HS-27A (cell line): ENCODE measurements around the gene KLHL34.
A peak's percentile ranks its signal among the peaks of the same experiment; 100 is the strongest.

ENCODE experiments used
- DNase-seq: peaks from one replicate; pipeline ENCODE4 v3.0.0-alpha.2; 2012; ENCODE audit warnings: low read depth, missing footprints

KLHL34 gene

DNA sequence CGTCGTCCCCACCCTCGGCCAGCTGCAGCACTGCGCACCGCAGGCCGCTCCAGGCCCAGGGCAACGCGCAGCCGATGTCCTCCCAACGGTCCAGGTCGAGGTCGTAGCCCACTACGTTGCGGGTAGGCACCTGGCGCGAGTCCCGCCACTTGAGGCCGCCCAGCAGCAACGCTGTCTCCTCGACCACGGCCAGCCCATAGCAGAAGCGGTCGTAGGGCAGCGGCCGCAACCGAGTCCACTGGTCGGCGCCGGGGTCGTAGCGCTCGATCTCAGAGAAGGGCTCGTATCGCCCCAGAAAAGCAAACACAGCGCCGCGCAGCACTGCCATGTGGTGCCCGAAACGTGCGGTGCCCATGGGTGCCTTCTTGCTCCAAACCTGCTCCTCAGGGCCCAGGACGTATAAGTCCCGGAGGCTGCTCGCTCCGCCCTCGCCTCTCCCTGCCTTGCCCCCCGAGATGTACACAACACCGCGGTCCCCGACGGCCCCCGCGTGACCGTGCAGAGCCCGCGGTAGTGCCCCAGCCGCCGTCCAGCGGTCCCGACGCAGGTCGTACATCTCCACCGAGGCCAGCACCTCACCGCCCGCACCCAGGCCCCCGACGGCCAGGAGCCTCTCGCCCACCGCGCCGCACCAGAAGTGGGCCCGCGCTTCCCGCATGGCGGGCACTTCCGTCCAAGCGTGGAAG lies 2.1 kb downstream of the KLHL34 start:
- no peak for DNase-seq

GRCh38 chrX:21645886-21646285 lies 12.2 kb downstream of the KLHL34 start:
- DNase-seq = no peak

DNA sequence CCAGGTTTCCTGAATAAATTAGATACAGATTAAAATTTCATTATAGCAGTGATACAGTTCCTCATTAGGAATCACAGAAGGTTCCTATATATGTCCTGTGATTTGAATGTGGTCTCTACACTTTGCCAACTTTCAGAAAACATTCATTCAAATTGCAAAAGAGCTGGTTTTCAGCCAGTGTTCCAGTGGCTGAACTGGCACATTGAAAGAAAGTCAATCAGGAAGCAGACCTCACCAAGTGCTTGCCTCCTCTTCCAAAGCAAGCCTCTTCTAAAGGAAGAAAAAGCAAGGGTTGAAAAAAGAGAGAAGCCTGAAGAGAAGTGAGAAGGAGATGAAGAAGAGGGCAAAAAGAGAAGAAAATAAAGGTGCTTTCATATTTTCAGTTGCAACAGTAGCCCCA lies 12.7 kb downstream of the KLHL34 start:
- DNase-seq = no peak

DNA sequence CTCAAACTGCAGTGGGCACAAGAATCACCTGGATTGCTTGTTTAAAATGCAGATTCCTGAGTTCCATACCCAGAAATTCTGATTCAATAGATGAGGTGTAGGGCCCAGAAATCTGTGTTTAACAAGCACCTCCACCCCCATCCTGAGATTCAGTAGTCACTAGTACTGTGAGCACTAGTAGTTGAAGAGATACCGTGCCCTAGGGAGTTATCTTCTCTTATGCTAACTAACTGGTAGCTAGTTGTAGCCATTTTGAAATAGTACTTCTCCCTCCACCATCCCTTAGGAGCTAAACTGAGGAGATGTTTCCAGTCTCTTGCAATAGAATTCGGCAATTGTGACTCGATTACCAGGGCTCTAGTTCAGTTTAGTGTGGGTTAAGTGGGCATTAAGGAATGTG lies 18.4 kb downstream of the KLHL34 start:
- DNase-seq = no peak

- DNase-seq = peak; percentile 3
Observed at GRCh38 chrX:21638311-21638710, 19.8 kb downstream of the KLHL34 start.

DNA sequence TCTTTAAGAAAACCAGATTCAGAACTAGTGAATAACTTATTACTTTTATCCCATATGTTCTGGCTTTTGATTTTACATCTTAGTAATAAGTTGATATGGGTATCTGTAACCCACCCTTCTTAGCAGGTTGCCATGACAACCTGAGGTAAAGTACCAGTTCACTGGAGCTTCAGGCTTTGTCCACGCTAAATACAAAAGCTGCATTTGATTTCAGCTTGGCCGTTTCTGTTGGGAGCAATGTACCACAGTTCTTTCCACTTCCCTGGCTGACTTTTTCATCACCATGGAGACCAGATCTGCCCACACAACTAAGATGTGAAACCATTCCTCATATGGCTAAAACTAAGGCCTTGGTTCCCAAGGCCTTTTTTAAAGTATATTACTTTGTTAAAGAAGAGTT lies 26.1 kb downstream of the KLHL34 start:
- DNase-seq = no peak

GRCh38 chrX:21623778-21624501 lies 34.2 kb downstream of the KLHL34 start:
- DNase-seq = no peak

DNA sequence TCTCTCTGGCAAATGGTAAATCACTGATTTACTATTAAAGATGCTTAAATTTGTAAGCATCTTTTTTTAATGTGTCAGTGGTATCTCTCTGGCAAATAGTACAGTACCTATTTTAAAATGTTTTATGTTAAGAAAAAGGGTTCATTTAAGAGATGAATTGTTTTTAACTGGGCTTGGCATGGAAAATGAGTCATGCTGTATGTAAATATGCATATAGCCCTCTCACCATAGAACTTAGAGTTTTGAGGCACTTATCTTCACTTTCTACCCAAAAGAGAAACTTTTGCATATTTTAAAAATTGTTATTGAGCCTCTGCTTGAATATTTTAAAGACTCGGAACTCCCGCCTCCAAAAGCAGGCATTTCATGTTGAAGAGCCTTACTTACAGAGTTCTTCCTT lies 37.9 kb downstream of the KLHL34 start:
- no peak for DNase-seq

DNA sequence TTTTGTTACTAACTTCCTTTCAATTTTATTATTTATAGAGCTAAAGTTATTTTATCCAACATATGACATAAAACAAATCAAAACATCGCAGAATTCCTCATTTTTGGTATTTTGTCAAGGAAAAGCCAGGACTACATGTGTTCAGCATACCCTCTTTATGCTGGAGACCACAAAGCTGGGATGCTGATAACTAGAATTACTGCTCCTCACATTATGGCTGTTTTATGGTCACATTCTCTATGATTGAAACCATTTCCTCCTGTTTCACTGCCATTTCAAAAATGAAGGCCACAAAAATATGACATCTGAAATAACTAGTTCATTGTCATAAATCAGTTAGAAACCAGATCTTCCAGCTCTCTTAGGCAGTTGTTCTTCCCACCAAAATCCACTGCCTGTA lies 41.7 kb downstream of the KLHL34 start:
- no peak for DNase-seq

GRCh38 chrX:21612154-21612553 lies 46.0 kb downstream of the KLHL34 start:
- no peak for DNase-seq

DNA sequence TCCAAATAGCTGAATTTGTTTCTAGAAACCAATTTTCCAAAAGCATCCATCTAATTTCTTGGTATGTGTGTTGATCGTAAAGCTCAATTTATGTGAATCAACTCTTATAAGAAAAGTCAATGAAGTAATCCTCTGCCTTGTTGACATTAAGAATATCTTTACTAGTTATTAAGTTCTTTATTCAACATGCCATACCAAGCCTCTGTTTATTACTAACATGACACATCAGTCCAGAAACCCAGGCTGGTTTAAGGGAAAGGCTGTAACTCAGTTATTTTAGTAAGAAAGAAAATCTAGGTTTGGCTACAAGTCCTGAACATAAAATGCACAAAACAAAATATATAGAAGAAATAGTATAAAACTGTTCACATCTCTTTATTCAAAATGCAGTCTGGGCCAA lies 48.0 kb downstream of the KLHL34 start:
- DNase-seq = no peak

DNA sequence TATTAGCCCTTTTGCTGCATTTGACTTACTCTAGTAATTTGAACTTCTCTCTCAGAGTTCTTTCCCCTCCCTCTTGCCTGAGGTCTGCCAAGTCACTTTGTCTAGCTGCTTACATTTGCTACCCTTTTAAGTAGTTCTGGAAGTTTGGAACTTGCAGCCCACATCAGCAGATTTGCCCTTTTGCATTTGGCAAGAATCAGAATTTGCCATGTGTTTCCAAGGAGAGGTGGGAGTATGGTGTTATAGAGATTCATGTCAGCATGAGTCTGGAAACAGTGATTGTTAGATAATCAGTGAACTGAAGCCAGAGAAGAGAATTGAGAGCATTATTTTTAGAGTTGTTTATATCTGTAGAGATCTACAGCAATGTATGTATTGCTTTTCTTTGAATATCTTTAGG lies 52.1 kb downstream of the KLHL34 start:
- DNase-seq = no peak
